NT2/D1 (cell line): ENCODE measurements around the gene KRTAP29-1.

Source experiments
- DNase-seq: peaks from one replicate; pipeline ENCODE4 v3.0.0-alpha.2; 2011; ENCODE audit warnings: low read depth, low spot score
- H3K27me3 ChIP-seq: 2 replicates; pipeline ENCODE4 v1.6.0; 2011; ENCODE audit warnings: mild to moderate bottlenecking; ENCODE audit not compliant: insufficient read length, insufficient read depth
- H3K36me3 ChIP-seq: 2 replicates; pipeline ENCODE4 v1.6.1; 2011; ENCODE audit warnings: mild to moderate bottlenecking, low read length, mixed read lengths; ENCODE audit not compliant: insufficient read depth, insufficient read length
- H3K4me1 ChIP-seq: 2 replicates; pipeline ENCODE4 v1.5.1; 2011; ENCODE audit not compliant: insufficient read depth, insufficient read length
- H3K4me3 ChIP-seq: 2 replicates; pipeline ENCODE4 v1.5.1; 2011; ENCODE audit warnings: low read depth; ENCODE audit not compliant: insufficient read length
- H3K9ac ChIP-seq: 2 replicates; pipeline ENCODE4 v1.6.0; 2011; ENCODE audit warnings: low read depth; ENCODE audit not compliant: insufficient read length
- H3K9me3 ChIP-seq: 2 replicates; pipeline ENCODE4 v1.5.1; 2011; ENCODE audit warnings: mild to moderate bottlenecking, low read length; ENCODE audit not compliant: insufficient read depth
- SUZ12 ChIP-seq: IDR thresholded peaks from 2 replicates; pipeline ENCODE4 v1.6.1; 2011; ENCODE audit not compliant: insufficient read length, insufficient read depth; ENCODE audit errors: extremely low read depth
- YY1 ChIP-seq: IDR thresholded peaks from 2 replicates; pipeline ENCODE4 v1.6.1; 2011; ENCODE audit not compliant: insufficient read length, insufficient read depth
- ZNF274 ChIP-seq: IDR thresholded peaks from 2 replicates; pipeline ENCODE4 v1.6.1; 2011; ENCODE audit warnings: mild to moderate bottlenecking, low read depth, low read length

Gene KRTAP29-1

DNA sequence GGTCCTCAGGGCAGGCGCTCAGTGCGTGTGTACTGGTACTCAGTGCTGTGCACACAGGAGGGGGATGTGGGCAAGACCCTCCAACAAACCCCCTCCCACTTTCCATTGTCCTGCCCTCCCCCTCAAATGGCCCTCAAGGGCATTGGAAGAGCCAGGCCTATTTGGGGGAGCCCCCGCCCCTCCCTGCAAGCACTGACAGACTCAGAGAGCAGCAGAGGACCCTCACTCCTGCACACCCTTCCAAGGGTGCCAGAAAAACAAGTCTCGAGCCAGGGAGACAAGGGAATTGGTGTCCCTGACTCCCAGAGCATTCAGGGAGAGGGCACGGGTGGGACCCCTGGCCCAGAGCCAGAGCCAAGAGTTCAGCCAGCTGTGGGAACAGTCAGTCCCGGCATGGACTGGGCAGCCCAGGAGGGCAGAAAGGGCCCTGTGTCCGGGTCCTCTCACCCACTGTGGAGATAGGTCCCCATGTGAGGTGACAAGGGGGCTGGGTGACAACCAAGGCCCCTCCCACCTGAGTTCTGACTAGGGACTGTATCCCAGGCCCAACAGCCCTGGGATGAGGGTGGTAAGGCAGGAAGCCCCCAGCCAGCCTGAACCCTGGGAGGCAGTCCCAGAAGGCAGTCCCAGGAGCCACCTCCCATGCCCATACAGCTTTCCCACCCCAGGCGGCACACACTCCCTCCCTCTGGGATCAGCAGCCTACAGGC is 24.9 kb upstream of the KRTAP29-1 start:
- Histone ChIP-seq H3K4me1 (peaks cover 4% of the 10 kb centered on the region), H3K27me3 (no peaks in the 10 kb centered on the region), H3K4me3 (no peak overlapping the region), H3K36me3 (no peaks in the 10 kb centered on the region), H3K9me3 (no peaks in the 10 kb centered on the region), H3K9ac (no peak overlapping the region)
- TF ChIP-seq SUZ12 (no peak), YY1 (no peak), ZNF274 (no peak)
- no peak for DNase-seq

DNA sequence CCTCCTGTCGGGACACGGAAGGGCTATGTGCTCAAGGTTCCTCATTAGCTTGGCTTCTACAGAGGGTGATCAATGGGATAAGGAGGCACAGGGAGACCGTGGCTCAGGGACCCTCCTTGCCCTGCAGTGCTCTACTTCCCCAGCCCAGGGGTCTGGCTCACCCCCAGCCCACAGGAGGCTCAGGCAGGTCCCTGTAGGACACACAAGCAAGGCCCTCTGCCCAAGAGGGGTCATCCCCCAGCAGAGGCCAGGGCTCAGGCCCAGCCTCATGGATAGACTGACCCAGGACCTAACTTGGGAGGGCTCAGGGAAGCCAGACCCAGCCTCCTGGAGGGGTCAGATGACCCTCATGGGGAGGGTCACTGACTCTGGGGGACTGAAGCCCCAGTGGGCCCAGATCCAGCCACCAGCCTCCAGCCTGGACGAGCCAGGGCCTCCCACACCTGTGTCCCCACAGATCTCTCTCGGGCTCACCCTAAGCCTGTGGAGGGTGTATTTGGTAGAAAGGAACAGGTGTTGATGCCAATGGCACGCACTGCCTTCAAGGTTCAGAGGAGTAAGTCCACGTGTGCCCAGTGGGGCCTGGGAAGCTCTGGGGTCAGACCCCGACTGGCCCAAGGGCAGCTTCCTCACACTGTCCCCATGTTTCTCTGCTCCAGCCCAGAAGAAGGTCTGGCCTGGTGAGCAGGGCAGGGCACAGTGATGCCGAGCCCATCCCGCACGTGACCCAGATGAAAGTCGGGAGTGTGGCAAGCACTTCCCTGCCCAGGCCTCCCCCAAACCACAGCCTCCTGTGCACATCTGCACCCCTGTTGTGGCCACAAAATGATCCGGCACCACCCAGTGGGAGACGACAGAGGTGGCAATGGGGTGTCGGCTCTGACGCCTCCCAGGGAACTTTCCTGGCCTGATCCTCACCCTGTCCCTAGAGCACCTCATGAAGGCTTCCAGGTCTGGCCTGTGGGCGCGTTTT is 23.8 kb upstream of the KRTAP29-1 start:
- Histone ChIP-seq H3K4me1 (peaks cover 4% of the 10 kb centered on the region), H3K9me3 (no peaks in the 10 kb centered on the region), H3K4me3 (no peak overlapping the region), H3K27me3 (no peaks in the 10 kb centered on the region), H3K36me3 (no peaks in the 10 kb centered on the region), H3K9ac (no peak overlapping the region)
- TF ChIP-seq YY1 (no peak), ZNF274 (no peak), SUZ12 (no peak)
- DNase-seq: no peak

DNA sequence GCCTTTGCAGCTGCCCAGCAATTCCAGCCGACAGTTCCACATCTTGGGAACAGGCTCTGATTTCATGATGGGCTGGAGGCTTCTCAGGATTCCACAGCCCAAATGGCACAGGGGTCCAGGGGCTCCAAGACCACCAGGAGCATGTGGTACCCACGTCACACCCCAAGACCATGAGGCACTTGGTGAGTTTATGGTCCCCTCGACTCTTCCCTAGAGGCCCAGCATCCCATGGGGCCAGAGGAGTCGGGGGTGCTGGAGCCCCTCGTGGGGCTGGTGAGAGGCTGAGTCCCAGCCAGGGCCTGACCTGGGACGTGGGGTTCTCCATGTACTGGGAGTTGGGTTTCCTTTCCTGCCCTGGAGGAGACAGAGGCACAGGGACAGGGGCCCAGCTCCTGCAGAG is 23.0 kb upstream of the KRTAP29-1 start:
- no peak for DNase-seq
- Histone ChIP-seq H3K27me3 (no peaks in the 10 kb centered on the region), H3K36me3 (no peaks in the 10 kb centered on the region), H3K4me3 (no peak overlapping the region), H3K9ac (no peak overlapping the region), H3K4me1 (peaks cover 4% of the 10 kb centered on the region), H3K9me3 (no peaks in the 10 kb centered on the region)
- TF ChIP-seq SUZ12 (no peak), YY1 (no peak), ZNF274 (no peak)

DNA sequence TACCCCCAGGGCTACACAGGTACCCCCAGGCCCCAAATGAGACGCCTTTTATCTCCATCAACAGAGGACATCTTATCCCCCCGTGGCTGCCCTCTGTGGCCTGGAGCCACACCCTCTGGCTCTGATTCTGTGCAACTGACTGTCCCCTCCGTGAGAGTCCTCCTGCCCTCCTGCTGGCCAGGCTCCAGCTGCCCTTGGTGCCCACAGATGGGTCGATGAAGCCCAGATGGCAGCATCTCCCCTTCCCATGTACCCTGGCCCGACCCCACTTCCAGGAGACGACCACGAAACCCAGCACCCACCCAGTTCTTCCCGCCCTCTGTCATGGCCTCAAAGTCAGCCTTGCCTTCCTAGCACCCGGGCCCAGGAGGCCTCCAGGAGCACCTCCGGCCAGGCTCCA is 22.5 kb upstream of the KRTAP29-1 start:
- no peak overlapping the region for H3K4me3 ChIP-seq
- DNase-seq: no peak

DNA sequence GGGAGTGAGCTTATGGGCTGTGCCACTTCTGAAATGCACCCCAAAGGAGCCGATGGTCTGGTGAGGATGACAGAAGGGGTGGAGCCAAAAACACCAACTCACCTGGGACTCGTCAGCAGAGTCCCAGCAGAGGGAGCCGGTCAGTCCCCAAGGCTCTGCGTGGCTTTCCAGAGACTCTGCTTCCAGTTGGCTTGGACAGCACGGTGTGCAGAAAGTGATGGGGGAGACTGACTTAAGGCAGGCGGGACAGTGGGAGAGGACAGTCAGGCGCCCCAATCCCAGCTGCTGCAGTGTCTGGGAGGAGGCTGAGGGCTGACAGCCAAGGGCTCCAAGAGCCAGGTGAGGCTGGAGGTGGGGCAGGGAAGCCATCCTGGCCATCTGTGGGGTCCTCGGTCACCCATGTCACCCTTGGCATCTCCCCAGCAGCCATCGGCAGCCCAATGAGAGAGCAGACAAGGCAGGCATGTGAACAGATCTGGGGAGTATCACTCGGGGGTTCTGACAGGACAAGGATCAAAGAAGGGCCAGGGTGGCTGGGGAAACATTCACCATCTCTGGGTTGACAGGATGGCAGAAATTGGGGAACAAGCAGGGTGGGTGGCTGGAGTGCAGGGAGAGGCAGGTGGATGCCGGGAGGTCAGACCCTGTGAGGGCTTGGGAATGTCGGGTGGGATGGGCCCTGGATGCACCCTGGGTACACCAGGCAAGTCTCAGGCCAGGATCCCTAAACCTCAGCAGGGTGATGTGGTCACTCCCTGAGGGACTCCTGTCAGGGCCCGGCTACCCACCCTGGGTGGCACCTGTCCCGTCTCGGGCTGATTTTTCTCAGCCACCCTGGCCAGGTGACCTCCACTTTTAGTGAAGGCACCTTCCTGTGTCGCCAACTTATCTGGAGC is 21.8 kb upstream of the KRTAP29-1 start:
- H3K9me3 ChIP-seq: peaks cover 9% of the 10 kb centered on the region

More for the DNA sequence above, 22.5 kb upstream of the KRTAP29-1 start:
- TF ChIP-seq ZNF274 (no peak), SUZ12 (no peak), YY1 (no peak)
- Histone ChIP-seq H3K9ac (no peak overlapping the region), H3K4me1 (peaks cover 4% of the 10 kb centered on the region), H3K36me3 (no peaks in the 10 kb centered on the region), H3K27me3 (no peaks in the 10 kb centered on the region), H3K9me3 (peaks cover 2% of the 10 kb centered on the region; the same call in 1 of the 2 replicates)

DNA sequence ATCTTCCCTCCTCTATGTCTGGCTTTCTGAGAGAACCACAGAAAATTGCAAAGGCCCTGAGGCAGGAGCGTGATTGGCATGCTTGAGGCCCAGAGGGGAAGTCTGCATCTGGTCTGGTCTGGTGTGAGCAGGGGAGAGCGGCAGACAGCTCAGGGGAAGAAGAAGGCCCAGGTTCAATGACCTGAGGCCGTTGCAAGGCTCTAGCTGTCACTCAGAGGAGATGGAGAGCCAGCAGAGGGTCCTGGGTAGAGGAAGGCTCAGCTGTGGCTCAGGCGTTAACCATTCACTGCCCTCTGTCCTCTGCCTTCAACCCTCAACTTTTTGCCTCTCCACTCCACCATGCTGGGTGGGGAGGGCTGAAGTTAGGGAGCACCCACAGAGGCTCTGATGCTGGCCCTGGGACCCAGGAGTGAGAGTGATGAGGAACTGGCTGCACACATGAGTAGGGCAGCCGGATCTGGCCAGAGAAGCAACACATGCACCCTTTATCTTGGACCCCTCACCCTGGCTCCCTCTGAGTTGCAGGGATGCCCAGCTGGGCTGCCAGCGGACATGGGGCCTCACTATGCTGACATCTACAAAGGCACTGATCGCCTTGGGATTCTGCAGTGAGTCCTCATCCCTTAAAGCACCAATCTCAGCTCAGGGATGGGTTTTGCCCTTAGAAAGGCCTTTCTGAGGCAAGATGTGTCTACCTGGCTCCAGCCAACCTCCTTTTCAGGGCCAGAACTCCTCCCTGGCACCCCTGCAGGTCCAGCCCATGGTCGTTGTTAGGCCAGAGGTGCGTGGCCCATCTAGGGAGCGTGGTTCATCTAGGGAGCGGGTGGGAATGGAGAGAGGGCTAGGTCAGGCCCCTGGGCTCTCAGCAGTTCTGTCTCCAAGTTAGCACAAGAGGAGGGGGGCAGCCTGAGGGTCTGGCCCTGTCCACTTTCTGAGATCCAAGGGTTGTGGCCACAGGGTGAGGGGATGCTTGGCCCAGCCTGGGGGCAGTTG is 20.5 kb upstream of the KRTAP29-1 start:
- H3K9me3 ChIP-seq: peaks cover 13% of the 10 kb centered on the region
- no peak for DNase-seq
- no peak overlapping the region for H3K9ac ChIP-seq
- TF ChIP-seq YY1 (no peak), ZNF274 (no peak), SUZ12 (no peak)
- no peaks in the 10 kb centered on the region for H3K36me3 ChIP-seq
- no peak overlapping the region for H3K4me3 ChIP-seq
- no peaks in the 10 kb centered on the region for H3K27me3 ChIP-seq
- H3K4me1 ChIP-seq: peaks cover 4% of the 10 kb centered on the region

More for the DNA sequence above, 21.8 kb upstream of the KRTAP29-1 start:
- peaks cover 4% of the 10 kb centered on the region for H3K4me1 ChIP-seq
- H3K36me3 ChIP-seq: no peaks in the 10 kb centered on the region
- no peaks in the 10 kb centered on the region for H3K27me3 ChIP-seq
- TF ChIP-seq SUZ12 (no peak), YY1 (no peak)
- no peak overlapping the region for H3K4me3 ChIP-seq
- no peak overlapping the region for H3K9ac ChIP-seq
- DNase-seq: peak; percentile 16
